Neural cell (in vitro differentiated cells): Measurements from ENCODE around the gene DCT. TPM values are rescaled to one million over a fixed set of nuclear protein-coding genes. Genes with fewer than 3 reads are reported as not detected.

ENCODE experiments used
- H2AFZ ChIP-seq: fragments of 200-600, 300-800 bp; sonication (generic), shearing (Covaris generic); 2 replicates; pipeline ENCODE4 v1.6.0; 2014; ENCODE audit warnings: low read depth, mild to moderate bottlenecking, antibody characterized with exemption, low read length, moderate library complexity
- H3F3A ChIP-seq: fragments of 200-600 bp; shearing (Covaris generic); 2 replicates; pipeline ENCODE4 v1.6.1; 2016; ENCODE audit warnings: mild to moderate bottlenecking, moderate library complexity, mixed read lengths, antibody characterized with exemption, low read length; ENCODE audit not compliant: insufficient read depth, poor library complexity, severe bottlenecking
- H3K27ac ChIP-seq: fragments of 200-600, 300-800 bp; sonication (generic), shearing (Covaris generic); 2 replicates; pipeline ENCODE4 v1.5.1; 2014; ENCODE audit warnings: mild to moderate bottlenecking, low read length, moderate library complexity
- H3K27me3 ChIP-seq: fragments of 300-800, 200-600 bp; sonication (generic), shearing (Covaris generic); 2 replicates; pipeline ENCODE4 v1.6.0; 2014; ENCODE audit warnings: mild to moderate bottlenecking, low read depth, low read length, moderate library complexity; ENCODE audit not compliant: insufficient read depth
- H3K36me3 ChIP-seq: fragments of 300-800, 200-600 bp; sonication (generic), shearing (Covaris generic); 2 replicates; pipeline ENCODE4 v1.5.1; 2014; ENCODE audit warnings: mild to moderate bottlenecking, antibody characterized with exemption, low read length, moderate library complexity; ENCODE audit not compliant: insufficient read depth
- H3K4me2 ChIP-seq: fragments of 300-800, 200-600 bp; sonication (generic), shearing (Covaris generic); 2 replicates; pipeline ENCODE4 v1.6.0; 2014; ENCODE audit warnings: mild to moderate bottlenecking, low read length
- H3K4me3 ChIP-seq: fragments of 300-800, 200-600 bp; sonication (generic), shearing (Covaris generic); 2 replicates; pipeline ENCODE4 v1.5.1; 2014; ENCODE audit warnings: mild to moderate bottlenecking, low read length, moderate library complexity
- H3K79me2 ChIP-seq: fragments of 200-600 bp; shearing (Covaris generic); replicated peaks from 2 replicates; pipeline ENCODE4 v1.6.0; 2014; ENCODE audit warnings: mild to moderate bottlenecking, low read length, moderate library complexity; ENCODE audit not compliant: insufficient read depth
- H3K9ac ChIP-seq: fragments of 300-800, 200-600 bp; sonication (generic), shearing (Covaris generic); 2 replicates; pipeline ENCODE4 v1.6.1; 2016; ENCODE audit warnings: mild to moderate bottlenecking, low read length, mixed read lengths
- H3K9me2 ChIP-seq: fragments of 200-600 bp; shearing (Covaris generic); 2 replicates; pipeline ENCODE4 v1.6.1; 2016; ENCODE audit warnings: mild to moderate bottlenecking, low read length, mixed read lengths; ENCODE audit not compliant: insufficient read depth
- H3K9me3 ChIP-seq: fragments of 200-600, 300-800 bp; sonication (generic), shearing (Covaris generic); 2 replicates; pipeline ENCODE4 v1.6.1; 2016; ENCODE audit warnings: mild to moderate bottlenecking, mixed run types, low read length, moderate library complexity, mixed read lengths
- H4K20me1 ChIP-seq: fragments of 200-600 bp; shearing (Covaris generic); 2 replicates; pipeline ENCODE4 v1.6.1; 2016; ENCODE audit warnings: mild to moderate bottlenecking, mixed run types; ENCODE audit not compliant: insufficient read depth
- EP300 ChIP-seq: fragments of 450-650 bp; conservative IDR thresholded peaks from 2 replicates; pipeline ENCODE4 v1.6.1; 2014; ENCODE audit warnings: antibody characterized with exemption, mild to moderate bottlenecking, moderate library complexity; ENCODE audit not compliant: poor library complexity, severe bottlenecking
- EZH2 ChIP-seq: fragments of 200-600, 300-800 bp; shearing (Covaris generic), sonication (generic); IDR thresholded peaks from 2 replicates; pipeline ENCODE4 v1.6.1; 2014; ENCODE audit warnings: antibody characterized with exemption, low read length, borderline replicate concordance, mild to moderate bottlenecking; ENCODE audit not compliant: insufficient read depth, poor library complexity, severe bottlenecking
- MXI1 ChIP-seq: fragments of 450-650 bp; conservative IDR thresholded peaks from 2 replicates; pipeline ENCODE4 v1.6.1; 2014; ENCODE audit warnings: antibody characterized with exemption, mild to moderate bottlenecking; ENCODE audit not compliant: poor library complexity, severe bottlenecking
- POLR2AphosphoS5 ChIP-seq: IDR thresholded peaks from 2 replicates; pipeline ENCODE4 v1.6.1; 2012
- RAD21 ChIP-seq: fragments of 450-650 bp; conservative IDR thresholded peaks from 2 replicates; pipeline ENCODE4 v1.6.1; 2014; ENCODE audit warnings: antibody characterized with exemption, mild to moderate bottlenecking, moderate library complexity
- SMC3 ChIP-seq: fragments of 450-650 bp; conservative IDR thresholded peaks from 2 replicates; pipeline ENCODE4 v1.6.1; 2014; ENCODE audit warnings: antibody characterized with exemption, mild to moderate bottlenecking, moderate library complexity; ENCODE audit not compliant: poor library complexity
- TAF1 ChIP-seq: IDR thresholded peaks from 2 replicates; pipeline ENCODE4 v1.6.1; 2012; ENCODE audit warnings: low read depth
- polyA plus RNA-seq: library from polyadenylated mRNA; depleted of rRNA; stranded (reverse); fragments of >200 nt; gene quantifications from 2 replicates; pipeline ENCODE4 v1.2.3, GENCODE V29; 2014
- TF ChIP-seq, protein P1 (sequence below): IDR thresholded peaks from 2 replicates; pipeline ENCODE4 v1.6.1; 2012; ENCODE audit warnings: borderline replicate concordance
- TF ChIP-seq, protein P2 (sequence below): fragments of 450-650 bp; IDR thresholded peaks from 2 replicates; pipeline ENCODE4 v1.5.1; 2014; ENCODE audit warnings: antibody characterized with exemption, mild to moderate bottlenecking, moderate library complexity; ENCODE audit not compliant: poor library complexity, severe bottlenecking

DCT gene
- polyA plus RNA-seq, 1 donor from 2014 or later: not detected

DNA sequence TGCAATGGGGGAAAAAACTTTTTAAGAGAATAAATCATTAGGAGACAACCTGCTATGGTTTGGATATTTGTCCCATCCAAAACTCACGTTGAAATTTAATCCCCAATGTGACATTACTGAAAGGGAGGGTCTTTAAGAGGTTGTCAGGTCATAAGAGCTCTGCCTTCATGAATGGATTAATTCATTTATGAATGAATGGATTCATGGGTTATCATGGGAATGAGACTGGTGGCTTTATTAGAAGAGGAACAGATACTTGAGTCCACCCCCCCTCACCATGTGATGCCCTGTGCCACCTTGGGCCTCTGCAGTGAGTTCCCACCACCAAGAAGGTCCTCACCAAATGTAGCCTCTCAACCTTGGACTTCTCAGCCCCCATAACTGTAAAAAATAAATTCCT lies 37.0 kb upstream of the DCT start:
- no peaks in the 10 kb centered on the region for H3K79me2 ChIP-seq
- no peak overlapping the region for H2AFZ ChIP-seq
- H3F3A ChIP-seq: no peaks in the 10 kb centered on the region
- H3K4me3 ChIP-seq: no peak overlapping the region
- H4K20me1 ChIP-seq: no peaks in the 10 kb centered on the region
- no peak overlapping the region for H3K27ac ChIP-seq
- TF ChIP-seq POLR2AphosphoS5: no peak
- TF ChIP-seq SMC3: no peak
- TF ChIP-seq EP300: no peak
- TF ChIP-seq, protein P1, sequence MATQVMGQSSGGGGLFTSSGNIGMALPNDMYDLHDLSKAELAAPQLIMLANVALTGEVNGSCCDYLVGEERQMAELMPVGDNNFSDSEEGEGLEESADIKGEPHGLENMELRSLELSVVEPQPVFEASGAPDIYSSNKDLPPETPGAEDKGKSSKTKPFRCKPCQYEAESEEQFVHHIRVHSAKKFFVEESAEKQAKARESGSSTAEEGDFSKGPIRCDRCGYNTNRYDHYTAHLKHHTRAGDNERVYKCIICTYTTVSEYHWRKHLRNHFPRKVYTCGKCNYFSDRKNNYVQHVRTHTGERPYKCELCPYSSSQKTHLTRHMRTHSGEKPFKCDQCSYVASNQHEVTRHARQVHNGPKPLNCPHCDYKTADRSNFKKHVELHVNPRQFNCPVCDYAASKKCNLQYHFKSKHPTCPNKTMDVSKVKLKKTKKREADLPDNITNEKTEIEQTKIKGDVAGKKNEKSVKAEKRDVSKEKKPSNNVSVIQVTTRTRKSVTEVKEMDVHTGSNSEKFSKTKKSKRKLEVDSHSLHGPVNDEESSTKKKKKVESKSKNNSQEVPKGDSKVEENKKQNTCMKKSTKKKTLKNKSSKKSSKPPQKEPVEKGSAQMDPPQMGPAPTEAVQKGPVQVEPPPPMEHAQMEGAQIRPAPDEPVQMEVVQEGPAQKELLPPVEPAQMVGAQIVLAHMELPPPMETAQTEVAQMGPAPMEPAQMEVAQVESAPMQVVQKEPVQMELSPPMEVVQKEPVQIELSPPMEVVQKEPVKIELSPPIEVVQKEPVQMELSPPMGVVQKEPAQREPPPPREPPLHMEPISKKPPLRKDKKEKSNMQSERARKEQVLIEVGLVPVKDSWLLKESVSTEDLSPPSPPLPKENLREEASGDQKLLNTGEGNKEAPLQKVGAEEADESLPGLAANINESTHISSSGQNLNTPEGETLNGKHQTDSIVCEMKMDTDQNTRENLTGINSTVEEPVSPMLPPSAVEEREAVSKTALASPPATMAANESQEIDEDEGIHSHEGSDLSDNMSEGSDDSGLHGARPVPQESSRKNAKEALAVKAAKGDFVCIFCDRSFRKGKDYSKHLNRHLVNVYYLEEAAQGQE: no peak
- no peaks in the 10 kb centered on the region for H3K36me3 ChIP-seq
- no peaks in the 10 kb centered on the region for H3K27me3 ChIP-seq
- H3K9me2 ChIP-seq: no peaks in the 10 kb centered on the region
- no peaks in the 10 kb centered on the region for H3K9me3 ChIP-seq
- H3K9ac ChIP-seq: no peak overlapping the region
- H3K4me2 ChIP-seq: no peak overlapping the region

DNA sequence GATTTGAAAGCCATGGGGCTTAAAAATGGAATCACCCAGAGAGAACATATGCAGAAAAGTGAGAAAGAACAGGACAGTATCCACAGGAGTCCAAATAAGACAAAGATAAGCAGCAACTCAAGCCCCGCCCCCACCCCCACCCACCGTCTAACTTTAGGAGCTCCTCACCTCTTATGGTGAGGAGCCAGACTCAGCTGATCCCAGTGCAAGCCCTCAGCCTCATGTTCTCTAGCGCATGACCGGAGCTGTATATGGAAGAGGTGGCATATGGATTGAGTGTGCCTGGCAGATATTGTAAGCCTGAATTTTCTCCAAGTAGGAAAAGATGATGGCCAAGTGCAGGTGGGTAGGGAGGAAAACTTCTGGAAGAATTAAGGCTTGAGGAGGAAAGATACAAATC lies 36.4 kb upstream of the DCT start:
- H3K79me2 ChIP-seq: no peaks in the 10 kb centered on the region
- H3K27ac ChIP-seq: no peak overlapping the region
- H4K20me1 ChIP-seq: no peaks in the 10 kb centered on the region
- H3K9ac ChIP-seq: no peak overlapping the region
- no peaks in the 10 kb centered on the region for H3K9me3 ChIP-seq
- no peaks in the 10 kb centered on the region for H3K27me3 ChIP-seq
- no peak for TF ChIP-seq EZH2
- no peak for TF ChIP-seq EP300
- TF ChIP-seq, protein P1: no peak
- TF ChIP-seq POLR2AphosphoS5: no peak
- TF ChIP-seq RAD21: no peak
- TF ChIP-seq, protein P2, sequence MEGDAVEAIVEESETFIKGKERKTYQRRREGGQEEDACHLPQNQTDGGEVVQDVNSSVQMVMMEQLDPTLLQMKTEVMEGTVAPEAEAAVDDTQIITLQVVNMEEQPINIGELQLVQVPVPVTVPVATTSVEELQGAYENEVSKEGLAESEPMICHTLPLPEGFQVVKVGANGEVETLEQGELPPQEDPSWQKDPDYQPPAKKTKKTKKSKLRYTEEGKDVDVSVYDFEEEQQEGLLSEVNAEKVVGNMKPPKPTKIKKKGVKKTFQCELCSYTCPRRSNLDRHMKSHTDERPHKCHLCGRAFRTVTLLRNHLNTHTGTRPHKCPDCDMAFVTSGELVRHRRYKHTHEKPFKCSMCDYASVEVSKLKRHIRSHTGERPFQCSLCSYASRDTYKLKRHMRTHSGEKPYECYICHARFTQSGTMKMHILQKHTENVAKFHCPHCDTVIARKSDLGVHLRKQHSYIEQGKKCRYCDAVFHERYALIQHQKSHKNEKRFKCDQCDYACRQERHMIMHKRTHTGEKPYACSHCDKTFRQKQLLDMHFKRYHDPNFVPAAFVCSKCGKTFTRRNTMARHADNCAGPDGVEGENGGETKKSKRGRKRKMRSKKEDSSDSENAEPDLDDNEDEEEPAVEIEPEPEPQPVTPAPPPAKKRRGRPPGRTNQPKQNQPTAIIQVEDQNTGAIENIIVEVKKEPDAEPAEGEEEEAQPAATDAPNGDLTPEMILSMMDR: no peak
- no peak for TF ChIP-seq MXI1
- no peak for TF ChIP-seq SMC3
- TF ChIP-seq TAF1: no peak
- no peak overlapping the region for H3K4me2 ChIP-seq
- H3K9me2 ChIP-seq: no peaks in the 10 kb centered on the region
- H3F3A ChIP-seq: no peaks in the 10 kb centered on the region
- H2AFZ ChIP-seq: no peak overlapping the region
- H3K4me3 ChIP-seq: no peak overlapping the region
- no peaks in the 10 kb centered on the region for H3K36me3 ChIP-seq
